ENCODE data around the gene EPHA6. TPM values are rescaled to one million over a fixed set of nuclear protein-coding genes. Genes with fewer than 3 reads are reported as not detected.

The EPHA6 gene
- total RNA-seq, 1 experiment from 2014 or later = 3.6 TPM

DNA sequence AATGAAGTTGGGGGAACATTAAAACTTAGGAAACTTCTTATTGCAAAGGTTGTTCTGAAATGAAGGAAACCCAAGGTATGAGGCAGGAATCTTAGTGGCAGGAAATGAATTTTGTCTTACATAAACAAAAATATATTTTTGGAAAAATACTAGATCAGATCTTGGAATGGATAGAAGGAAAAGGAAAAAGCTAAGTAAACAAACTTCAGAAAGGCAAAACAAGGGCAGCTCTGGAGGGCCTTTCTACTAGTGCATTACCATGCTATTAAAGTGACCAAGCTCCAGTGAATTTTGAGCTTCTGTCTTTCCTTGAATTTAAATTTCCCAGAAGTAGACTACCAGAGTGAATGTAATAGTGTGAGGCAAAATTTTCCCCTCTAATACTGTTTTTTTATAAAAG lies 963.8 kb downstream of the EPHA6 start:
- Histone ChIP-seq H3K9ac (ENCODE audit: low read length) (no peak overlapping the region), H3K27me3 (ENCODE audit: low read length) (no peaks in the 10 kb centered on the region), H4K20me1 (ENCODE audit: low read length) (no peaks in the 10 kb centered on the region), H3K4me1 (ENCODE audit: insufficient read depth, low read length) (no peaks in the 10 kb centered on the region), H3K27ac (ENCODE audit: low read length) (no peak overlapping the region), H3K9me2 (replicated peaks; ENCODE audit: low read length) (no peaks in the 10 kb centered on the region), H3K79me2 (ENCODE audit: low read length) (no peaks in the 10 kb centered on the region), H3K4me2 (ENCODE audit: low read length) (no peak overlapping the region), H2AFZ (ENCODE audit: low read length) (no peak overlapping the region), H3K4me3 (ENCODE audit: low read length) (no peak overlapping the region), H3K36me3 (ENCODE audit: low read depth, low read length) (no peaks in the 10 kb centered on the region), H3K9me3 (ENCODE audit: low read length) (no peaks in the 10 kb centered on the region), H3F3A (ENCODE audit: low read length, unreplicated experiment) (no peaks in the 10 kb centered on the region)
- intact Hi-C loops (cut with micrococcal nuclease) = no loop called here
- TF ChIP-seq EZH2phosphoT487 (IDR thresholded peaks at IDR 0.05; ENCODE audit: borderline replicate concordance, low read length) = no peak
- TF ChIP-seq, protein P1, sequence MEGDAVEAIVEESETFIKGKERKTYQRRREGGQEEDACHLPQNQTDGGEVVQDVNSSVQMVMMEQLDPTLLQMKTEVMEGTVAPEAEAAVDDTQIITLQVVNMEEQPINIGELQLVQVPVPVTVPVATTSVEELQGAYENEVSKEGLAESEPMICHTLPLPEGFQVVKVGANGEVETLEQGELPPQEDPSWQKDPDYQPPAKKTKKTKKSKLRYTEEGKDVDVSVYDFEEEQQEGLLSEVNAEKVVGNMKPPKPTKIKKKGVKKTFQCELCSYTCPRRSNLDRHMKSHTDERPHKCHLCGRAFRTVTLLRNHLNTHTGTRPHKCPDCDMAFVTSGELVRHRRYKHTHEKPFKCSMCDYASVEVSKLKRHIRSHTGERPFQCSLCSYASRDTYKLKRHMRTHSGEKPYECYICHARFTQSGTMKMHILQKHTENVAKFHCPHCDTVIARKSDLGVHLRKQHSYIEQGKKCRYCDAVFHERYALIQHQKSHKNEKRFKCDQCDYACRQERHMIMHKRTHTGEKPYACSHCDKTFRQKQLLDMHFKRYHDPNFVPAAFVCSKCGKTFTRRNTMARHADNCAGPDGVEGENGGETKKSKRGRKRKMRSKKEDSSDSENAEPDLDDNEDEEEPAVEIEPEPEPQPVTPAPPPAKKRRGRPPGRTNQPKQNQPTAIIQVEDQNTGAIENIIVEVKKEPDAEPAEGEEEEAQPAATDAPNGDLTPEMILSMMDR (conservative IDR thresholded peaks at IDR 0.05; ENCODE audit: low read depth, low read length) = no peak
- TF ChIP-seq EZH2 (IDR thresholded peaks at IDR 0.05; ENCODE audit: low read length, unreplicated experiment) = no peak
- no TSS peak for BruUV-seq (replicated peaks)
- CTCF ChIA-PET = no interaction called here
- POLR2A ChIA-PET (ENCODE audit: unreplicated experiment) = no interaction called here
- DNase-seq = no peak
- ATAC-seq = no peak

DNA sequence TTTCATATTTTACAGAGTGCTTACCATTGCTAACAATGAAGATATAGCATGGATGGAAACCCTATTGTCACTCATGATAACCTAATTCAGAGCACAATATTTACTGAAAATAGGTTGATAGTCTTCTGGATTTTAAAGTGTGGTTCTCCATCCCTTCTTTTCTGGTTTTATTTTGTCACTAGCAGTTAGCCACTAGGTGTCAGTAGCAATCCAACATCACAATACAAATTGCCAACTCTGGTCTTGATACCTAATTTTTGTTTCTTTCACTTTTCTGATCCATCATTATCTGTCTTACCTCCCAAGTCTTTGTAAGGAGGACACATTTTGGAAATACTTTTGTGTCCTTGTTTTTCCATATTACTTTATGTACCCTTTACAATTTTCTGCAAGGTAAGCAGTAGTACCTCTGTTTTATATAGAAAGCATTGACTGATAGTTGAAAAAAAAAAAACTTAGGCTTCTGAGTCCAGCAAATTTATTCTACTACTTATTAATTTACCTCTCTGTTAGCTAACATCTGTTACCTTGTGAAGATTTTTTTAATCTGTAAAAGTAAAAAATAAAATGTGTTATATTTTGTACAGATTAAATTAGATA lies 979.1 kb downstream of the EPHA6 start:
- H2AFZ ChIP-seq (ENCODE audit: low read length) = no peak overlapping the region
- no peaks in the 10 kb centered on the region for H3K27me3 ChIP-seq (ENCODE audit: low read length)
- no peaks in the 10 kb centered on the region for H3K79me2 ChIP-seq (ENCODE audit: low read length)
- no peaks in the 10 kb centered on the region for H3K9me3 ChIP-seq (ENCODE audit: low read length)
- H3K27ac ChIP-seq (ENCODE audit: low read length) = no peak overlapping the region
- H4K20me1 ChIP-seq (ENCODE audit: low read length) = no peaks in the 10 kb centered on the region
- no peaks in the 10 kb centered on the region for H3K9me2 ChIP-seq (replicated peaks; ENCODE audit: low read length)
- no peak overlapping the region for H3K9ac ChIP-seq (ENCODE audit: low read length)
- ChIA-PET POLR2A (ENCODE audit: unreplicated experiment) (no interaction called here), CTCF (no interaction called here)
- ATAC-seq = peak; percentile 60
- peak; percentile 71 for DNase-seq
- no peak for TF ChIP-seq EZH2 (IDR thresholded peaks at IDR 0.05; ENCODE audit: low read length, unreplicated experiment)
- no peak for TF ChIP-seq EZH2phosphoT487 (IDR thresholded peaks at IDR 0.05; ENCODE audit: borderline replicate concordance, low read length)
- TF ChIP-seq, protein P1 (conservative IDR thresholded peaks at IDR 0.05; ENCODE audit: low read depth, low read length) = peak; percentile 92
- intact Hi-C loops (cut with micrococcal nuclease) = loop anchor here (1.0 to 10.0 kb wide), 4 partner anchors 89 to 531 kb away; no protein-coding TSS in a partner anchor
- H3F3A ChIP-seq (ENCODE audit: low read length, unreplicated experiment) = no peaks in the 10 kb centered on the region
- no peaks in the 10 kb centered on the region for H3K4me1 ChIP-seq (ENCODE audit: insufficient read depth, low read length)
- H3K4me3 ChIP-seq (ENCODE audit: low read length) = no peak overlapping the region
- BruUV-seq (replicated peaks) = no TSS peak
- H3K36me3 ChIP-seq (ENCODE audit: low read depth, low read length) = 0 out of 2 replicates have a peak, but pooled peaks cover 2% of the 10 kb centered on the region
- H3K4me2 ChIP-seq (ENCODE audit: low read length) = no peak overlapping the region

DNA sequence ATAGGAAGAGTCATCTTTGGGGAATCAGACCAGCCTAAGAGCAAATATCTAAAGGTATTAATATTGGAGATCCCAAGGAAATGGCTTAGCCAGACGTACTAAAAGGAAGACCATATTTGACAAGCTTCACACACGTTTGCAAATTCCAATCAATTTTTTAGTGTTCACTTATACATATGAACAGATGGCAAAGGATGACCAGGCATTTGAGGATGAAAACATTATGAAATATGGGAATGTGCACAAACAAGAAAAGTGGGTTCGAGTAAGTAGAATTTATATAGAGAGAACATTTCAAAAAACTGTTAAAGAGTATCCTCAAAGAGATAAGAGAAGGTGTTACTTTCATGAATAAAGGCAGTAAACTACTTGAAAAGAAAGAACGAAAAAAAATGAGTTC lies 981.6 kb downstream of the EPHA6 start:
- no peak overlapping the region for H2AFZ ChIP-seq (ENCODE audit: low read length)
- CTCF ChIA-PET = no interaction called here
- no peaks in the 10 kb centered on the region for H3K9me3 ChIP-seq (ENCODE audit: low read length)
- no peaks in the 10 kb centered on the region for H3F3A ChIP-seq (ENCODE audit: low read length, unreplicated experiment)
- H3K4me1 ChIP-seq (ENCODE audit: insufficient read depth, low read length) = no peaks in the 10 kb centered on the region
- H3K27ac ChIP-seq (ENCODE audit: low read length) = no peak overlapping the region
- no TSS peak for BruUV-seq (replicated peaks)
- ATAC-seq (no peak), DNase-seq (no peak)
- no peaks in the 10 kb centered on the region for H3K79me2 ChIP-seq (ENCODE audit: low read length)
- H3K9me2 ChIP-seq (replicated peaks; ENCODE audit: low read length) = no peaks in the 10 kb centered on the region
- H3K4me3 ChIP-seq (ENCODE audit: low read length) = no peak overlapping the region
- TF ChIP-seq EZH2 (IDR thresholded peaks at IDR 0.05; ENCODE audit: low read length, unreplicated experiment) (no peak), EZH2phosphoT487 (IDR thresholded peaks at IDR 0.05; ENCODE audit: borderline replicate concordance, low read length) (no peak)
- TF ChIP-seq, protein P1 (conservative IDR thresholded peaks at IDR 0.05; ENCODE audit: low read depth, low read length) = no peak
- 0 out of 2 replicates have a peak, but pooled peaks cover 2% of the 10 kb centered on the region for H3K36me3 ChIP-seq (ENCODE audit: low read depth, low read length)
- no peak overlapping the region for H3K9ac ChIP-seq (ENCODE audit: low read length)
- H3K4me2 ChIP-seq (ENCODE audit: low read length) = no peak overlapping the region
- H3K27me3 ChIP-seq (ENCODE audit: low read length) = no peaks in the 10 kb centered on the region
- POLR2A ChIA-PET (ENCODE audit: unreplicated experiment) = no interaction called here
- H4K20me1 ChIP-seq (ENCODE audit: low read length) = no peaks in the 10 kb centered on the region
- intact Hi-C loops (cut with micrococcal nuclease) = loop anchor here (10.0 kb wide), 1 partner anchor 529 kb away; no protein-coding TSS in a partner anchor
